GM19372 (cell line): ENCODE results near the gene HIBADH.
"Not testable (repeated sequence)": the region's sequence is repeated elsewhere in the genome, so short reads cannot be mapped to it uniquely, and the experiment has no call there.

Experiments
- ATAC-seq: cut with Tn5 transposase; IDR thresholded peaks from one replicate; pipeline ENCODE4 v1.9.1; 2021; ENCODE audit warnings: mild to moderate bottlenecking, low read depth, moderate library complexity; ENCODE audit not compliant: unreplicated experiment

Gene HIBADH

DNA sequence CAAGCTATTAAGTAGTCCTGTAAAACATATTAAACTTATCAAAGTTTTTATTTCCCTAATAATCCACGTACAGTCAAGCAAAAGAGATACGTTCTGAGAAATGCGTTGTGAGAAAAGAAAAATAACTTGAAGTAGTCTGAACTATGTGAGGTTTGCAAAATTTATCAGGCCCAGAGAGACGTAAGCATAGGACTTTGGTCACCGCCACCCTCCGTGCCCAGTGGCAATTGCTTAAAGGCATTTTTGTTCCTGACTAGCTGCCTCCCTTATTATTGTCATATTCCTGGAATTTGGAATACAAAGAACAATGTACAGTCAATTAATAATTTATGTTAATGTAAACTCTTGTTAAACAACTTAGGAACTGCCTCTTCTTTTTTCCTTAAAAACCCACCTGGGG, 22.8 kb downstream of the HIBADH start:
- no peak for ATAC-seq

DNA sequence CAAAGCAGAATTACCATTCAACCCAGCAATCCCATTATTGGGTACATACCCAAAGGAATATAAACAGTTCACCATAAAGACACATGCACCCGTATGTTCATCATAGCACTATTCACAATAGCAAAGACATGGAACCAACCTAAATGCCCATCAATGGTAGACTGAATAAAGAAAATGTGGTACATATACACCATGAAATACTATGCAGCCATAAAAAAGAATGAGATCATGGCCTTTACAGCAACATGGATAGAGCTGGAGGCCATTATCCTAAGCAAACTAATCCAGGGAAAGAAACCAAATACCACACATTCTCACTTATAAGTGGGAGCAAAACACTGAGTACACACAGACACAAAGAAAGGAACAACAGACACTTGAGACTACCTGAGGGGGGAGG, 23.6 kb downstream of the HIBADH start:
- not testable (repeated sequence) for ATAC-seq

- ATAC-seq: no peak
Measured at GRCh38 chr7:27636326-27637006, 26.2 kb downstream of the HIBADH start.

DNA sequence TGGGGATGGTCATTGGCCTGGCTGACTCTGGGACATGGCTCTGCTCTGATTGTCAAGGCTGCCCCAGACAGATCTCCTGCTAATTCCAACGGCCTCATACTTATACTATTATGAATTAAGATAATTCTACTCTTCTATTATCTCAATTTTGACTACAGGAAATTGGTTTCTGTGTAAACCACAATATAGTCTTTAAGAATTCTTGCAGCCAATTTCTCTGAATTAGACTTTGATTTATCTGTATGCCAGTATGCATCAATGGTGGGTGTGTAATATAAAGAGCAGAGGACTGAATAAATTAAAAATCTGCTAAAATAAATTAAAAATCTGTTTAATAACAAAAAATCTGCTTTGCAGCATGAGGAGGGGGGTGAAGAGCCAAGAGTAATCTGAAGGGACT, 27.0 kb downstream of the HIBADH start:
- ATAC-seq: no peak

GRCh38 chr7:27634671-27635493, 27.8 kb downstream of the HIBADH start:
- no peak for ATAC-seq

- ATAC-seq: no peak
Measured at GRCh38 chr7:27633062-27633461, 29.6 kb downstream of the HIBADH start.

DNA sequence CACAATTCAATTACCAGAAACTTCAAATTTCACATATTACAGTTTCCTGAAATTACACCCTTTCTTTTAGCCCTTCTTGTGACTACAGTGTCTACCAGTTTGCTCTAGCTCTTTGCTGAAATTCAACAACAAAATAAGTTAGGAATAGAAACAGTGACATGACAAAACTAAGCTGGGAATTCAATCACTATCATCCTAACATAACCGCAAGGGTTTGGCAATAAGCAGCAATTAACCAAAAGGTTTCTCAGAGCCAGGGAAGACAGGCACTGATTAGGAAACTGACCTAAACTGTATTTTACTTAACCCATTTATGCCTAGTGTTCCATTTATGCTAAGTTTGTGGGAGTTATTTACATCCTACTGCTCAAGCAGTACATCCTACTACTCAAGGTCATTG, 31.3 kb downstream of the HIBADH start:
- ATAC-seq: no peak

DNA sequence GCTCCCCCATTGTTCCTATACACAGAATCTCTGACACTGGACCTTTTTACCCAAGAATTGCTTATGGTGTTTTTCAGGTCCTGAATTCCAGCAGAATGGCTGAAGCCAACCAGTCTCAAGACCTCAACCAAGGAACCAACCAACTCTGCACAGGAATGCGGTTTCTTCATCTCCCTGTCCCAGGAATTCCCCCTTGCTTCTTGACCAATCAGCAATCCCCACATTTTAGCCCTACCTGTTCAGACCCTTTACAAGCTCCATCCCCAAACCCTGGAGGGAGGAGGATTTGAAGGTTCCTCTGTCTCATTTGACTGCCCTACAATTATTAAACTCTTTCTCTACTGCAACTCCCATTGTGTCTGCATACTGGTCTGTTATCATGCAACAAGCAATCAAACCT, 35.5 kb downstream of the HIBADH start:
- ATAC-seq: no peak

DNA sequence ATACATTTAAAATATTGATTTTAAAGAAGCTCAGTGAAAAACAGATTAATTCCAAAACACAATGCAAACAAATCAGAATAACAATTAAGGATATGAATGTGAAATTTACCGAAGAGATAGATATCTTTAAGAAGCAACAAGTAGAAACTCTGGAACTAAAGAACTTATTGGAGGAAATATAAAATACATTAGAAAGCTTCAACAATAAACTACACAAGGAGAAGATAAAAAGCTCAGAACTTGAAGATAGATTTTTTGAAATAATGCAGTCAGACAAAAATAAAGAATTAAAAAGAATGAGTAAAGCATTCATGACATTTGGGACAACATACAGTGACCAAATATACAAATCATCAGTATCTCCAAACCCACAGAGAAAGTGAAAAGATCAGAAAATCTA, 43.2 kb downstream of the HIBADH start:
- ATAC-seq: no peak

DNA sequence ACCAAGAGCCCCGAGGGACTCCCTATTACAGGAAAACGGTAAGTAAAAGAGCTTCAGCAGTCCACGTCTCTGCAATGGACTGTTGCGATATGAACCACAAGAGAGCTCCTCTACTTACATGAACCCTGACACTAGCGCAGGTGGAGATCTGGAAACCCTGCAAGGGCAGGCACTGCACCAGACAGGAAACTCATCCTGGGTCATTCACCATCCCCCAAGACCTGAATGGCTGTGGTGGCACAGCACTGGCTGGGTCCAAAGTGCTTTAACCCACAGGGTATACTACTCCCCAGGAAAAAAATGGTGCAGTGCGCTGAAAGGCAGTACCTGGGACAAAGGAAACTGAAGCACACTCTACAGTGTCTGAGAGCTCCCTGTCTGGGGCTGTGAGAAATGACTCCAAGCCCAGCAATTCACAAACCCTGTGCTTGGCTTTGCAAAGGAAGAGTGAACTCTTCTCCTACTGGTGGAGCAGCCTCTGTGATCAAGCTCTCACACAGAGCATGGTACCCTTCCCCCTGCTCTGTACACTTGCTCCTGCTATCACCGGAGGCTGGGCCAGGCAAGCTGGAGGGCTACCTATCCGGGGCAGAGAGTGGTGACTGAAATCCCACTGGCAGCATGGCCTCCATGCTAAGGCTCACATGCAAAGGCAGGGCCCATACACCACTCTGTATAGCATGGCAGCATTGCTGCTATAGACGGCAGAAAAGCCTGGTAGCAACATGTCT, 44.9 kb downstream of the HIBADH start:
- ATAC-seq: no peak

DNA sequence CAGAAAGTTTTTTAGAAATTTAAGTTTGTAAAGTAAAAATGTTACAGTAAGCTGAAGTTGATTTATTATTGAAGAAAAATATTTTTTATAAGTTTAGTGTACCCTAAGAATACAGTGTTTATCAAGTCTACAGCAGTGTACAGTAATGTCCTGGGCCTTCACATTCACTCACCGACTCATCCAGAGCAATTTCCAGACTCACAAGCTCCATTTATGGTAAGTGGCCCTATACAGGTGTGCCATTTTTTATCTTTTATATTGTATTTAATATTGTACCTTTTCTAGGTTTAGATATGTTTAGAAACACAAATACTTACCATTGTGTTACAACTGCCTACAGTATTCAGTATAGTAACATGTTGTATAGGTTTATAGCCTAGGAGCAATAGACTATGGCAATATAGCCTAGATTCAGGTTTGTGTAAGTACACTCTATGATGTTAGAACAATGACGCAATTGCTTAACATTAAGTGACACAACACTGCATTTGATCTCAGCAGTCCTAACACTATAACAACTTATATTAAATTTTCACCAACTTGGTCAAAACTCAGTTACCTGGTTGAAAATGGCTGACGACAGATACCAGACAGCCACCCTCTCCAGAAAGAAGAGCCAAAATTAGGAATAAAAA, 45.7 kb downstream of the HIBADH start:
- no peak for ATAC-seq

DNA sequence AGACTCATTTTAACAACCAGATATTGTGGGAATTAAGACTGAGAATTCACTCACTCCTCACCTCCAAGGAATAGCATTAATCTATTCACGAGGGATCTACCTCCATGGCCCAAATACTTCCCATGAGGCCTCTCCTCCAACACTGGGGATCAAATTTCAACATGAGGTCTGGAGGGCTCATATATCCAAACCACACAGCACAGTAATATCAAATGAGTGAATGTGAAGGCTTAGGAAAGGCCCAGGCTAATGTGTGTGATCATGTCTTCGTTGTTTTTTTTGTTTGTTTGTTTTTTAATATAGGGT, 46.5 kb downstream of the HIBADH start:
- no peak for ATAC-seq

GRCh38 chr7:27615420-27616185, 47.1 kb downstream of the HIBADH start:
- no peak for ATAC-seq

DNA sequence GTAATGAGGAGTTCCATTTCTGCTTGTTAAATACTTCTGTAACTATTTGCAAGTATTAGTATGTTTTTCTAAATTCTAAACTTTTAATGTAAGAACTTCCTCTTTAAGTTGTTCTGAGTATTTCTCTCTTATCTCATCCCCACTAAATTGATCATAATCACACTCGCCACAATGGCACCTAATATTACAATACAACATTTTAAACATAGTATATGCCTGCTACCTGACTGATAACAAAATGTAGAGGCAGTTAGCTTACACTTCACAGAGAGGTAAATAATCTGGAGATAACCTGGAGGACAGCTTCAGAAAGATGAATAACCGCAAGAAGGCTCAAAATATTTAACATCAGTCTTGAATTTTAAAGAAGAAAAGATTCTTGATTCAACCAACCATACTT, 48.6 kb downstream of the HIBADH start:
- ATAC-seq: no peak

- ATAC-seq: no peak
Measured at GRCh38 chr7:27611059-27611458, 51.6 kb downstream of the HIBADH start.

GRCh38 chr7:27608776-27609495, 53.7 kb downstream of the HIBADH start:
- no peak for ATAC-seq

GRCh38 chr7:27607210-27607606, 55.5 kb downstream of the HIBADH start:
- ATAC-seq: no peak

DNA sequence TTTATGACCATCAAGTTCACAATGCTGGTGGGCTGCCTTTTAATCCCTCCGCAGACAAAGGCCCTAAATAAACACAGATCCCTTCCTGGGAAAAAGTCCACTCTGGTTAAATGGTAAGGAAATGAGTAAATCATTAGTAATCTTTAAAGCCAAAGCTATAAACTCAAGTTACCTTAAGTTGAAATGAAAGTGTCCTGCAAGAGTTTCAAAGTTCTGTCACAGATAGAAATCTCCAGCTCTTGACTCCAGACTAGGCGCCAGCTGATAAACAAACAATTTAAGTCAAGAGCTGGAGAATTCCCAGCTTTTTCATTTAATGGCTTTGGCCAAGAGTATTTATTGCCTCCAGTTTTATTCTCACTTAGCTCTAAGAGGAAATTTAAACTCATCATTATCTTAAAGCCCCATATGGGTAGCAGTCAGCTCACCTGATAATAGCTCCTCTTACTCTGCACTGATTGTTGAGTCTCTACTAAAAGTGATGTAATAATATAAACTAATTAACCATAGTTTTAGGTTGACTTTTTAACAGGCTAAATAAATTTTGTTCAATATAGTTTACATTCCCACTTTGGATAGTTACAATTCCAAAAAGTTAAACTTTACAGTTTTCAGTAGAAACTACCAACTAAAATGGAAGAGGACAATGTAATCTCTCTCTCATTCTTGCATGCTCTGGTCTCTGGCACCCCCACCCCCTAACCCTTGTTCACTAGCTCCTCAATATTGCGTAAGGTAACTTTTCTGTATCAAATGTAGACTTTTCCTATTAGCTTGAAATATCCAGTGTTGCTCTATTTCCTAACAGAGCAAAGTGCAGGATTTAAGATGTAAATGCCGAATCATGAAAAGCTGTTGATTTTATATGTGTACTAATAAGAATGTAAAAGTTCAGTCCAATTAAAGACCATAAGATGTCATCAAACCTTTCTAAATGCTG, 56.1 kb downstream of the HIBADH start:
- ATAC-seq: no peak
